ENCODE results near the gene POU4F3.

The POU4F3 gene

DNA sequence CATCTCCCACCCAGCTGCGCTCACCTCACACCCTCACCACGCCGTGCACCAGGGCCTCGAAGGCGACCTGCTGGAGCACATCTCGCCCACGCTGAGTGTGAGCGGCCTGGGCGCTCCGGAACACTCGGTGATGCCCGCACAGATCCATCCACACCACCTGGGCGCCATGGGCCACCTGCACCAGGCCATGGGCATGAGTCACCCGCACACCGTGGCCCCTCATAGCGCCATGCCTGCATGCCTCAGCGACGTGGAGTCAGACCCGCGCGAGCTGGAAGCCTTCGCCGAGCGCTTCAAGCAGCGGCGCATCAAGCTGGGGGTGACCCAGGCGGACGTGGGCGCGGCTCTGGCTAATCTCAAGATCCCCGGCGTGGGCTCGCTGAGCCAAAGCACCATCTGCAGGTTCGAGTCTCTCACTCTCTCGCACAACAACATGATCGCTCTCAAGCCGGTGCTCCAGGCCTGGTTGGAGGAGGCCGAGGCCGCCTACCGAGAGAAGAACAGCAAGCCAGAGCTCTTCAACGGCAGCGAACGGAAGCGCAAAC lies 1.1 kb downstream of the POU4F3 start:
- no peak for DNase-seq (ENCODE audit: low read depth in 1 of 2, low spot score in 1 of 2)
- H3K27ac ChIP-seq (replicated peaks): no peak overlapping the region
- peaks cover 97% of the 10 kb centered on the region for H3K27me3 ChIP-seq (ENCODE audit: insufficient read depth, poor library complexity, severe bottlenecking)
- H3K4me3 ChIP-seq (replicated peaks; ENCODE audit: insufficient read depth, low read length): no peak overlapping the region
- TF ChIP-seq, protein P1, sequence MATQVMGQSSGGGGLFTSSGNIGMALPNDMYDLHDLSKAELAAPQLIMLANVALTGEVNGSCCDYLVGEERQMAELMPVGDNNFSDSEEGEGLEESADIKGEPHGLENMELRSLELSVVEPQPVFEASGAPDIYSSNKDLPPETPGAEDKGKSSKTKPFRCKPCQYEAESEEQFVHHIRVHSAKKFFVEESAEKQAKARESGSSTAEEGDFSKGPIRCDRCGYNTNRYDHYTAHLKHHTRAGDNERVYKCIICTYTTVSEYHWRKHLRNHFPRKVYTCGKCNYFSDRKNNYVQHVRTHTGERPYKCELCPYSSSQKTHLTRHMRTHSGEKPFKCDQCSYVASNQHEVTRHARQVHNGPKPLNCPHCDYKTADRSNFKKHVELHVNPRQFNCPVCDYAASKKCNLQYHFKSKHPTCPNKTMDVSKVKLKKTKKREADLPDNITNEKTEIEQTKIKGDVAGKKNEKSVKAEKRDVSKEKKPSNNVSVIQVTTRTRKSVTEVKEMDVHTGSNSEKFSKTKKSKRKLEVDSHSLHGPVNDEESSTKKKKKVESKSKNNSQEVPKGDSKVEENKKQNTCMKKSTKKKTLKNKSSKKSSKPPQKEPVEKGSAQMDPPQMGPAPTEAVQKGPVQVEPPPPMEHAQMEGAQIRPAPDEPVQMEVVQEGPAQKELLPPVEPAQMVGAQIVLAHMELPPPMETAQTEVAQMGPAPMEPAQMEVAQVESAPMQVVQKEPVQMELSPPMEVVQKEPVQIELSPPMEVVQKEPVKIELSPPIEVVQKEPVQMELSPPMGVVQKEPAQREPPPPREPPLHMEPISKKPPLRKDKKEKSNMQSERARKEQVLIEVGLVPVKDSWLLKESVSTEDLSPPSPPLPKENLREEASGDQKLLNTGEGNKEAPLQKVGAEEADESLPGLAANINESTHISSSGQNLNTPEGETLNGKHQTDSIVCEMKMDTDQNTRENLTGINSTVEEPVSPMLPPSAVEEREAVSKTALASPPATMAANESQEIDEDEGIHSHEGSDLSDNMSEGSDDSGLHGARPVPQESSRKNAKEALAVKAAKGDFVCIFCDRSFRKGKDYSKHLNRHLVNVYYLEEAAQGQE (IDR thresholded peaks at IDR 0.05; ENCODE audit: insufficient replicate concordance, low read depth): no peak
- TF ChIP-seq, protein P2, sequence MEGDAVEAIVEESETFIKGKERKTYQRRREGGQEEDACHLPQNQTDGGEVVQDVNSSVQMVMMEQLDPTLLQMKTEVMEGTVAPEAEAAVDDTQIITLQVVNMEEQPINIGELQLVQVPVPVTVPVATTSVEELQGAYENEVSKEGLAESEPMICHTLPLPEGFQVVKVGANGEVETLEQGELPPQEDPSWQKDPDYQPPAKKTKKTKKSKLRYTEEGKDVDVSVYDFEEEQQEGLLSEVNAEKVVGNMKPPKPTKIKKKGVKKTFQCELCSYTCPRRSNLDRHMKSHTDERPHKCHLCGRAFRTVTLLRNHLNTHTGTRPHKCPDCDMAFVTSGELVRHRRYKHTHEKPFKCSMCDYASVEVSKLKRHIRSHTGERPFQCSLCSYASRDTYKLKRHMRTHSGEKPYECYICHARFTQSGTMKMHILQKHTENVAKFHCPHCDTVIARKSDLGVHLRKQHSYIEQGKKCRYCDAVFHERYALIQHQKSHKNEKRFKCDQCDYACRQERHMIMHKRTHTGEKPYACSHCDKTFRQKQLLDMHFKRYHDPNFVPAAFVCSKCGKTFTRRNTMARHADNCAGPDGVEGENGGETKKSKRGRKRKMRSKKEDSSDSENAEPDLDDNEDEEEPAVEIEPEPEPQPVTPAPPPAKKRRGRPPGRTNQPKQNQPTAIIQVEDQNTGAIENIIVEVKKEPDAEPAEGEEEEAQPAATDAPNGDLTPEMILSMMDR (IDR thresholded peaks at IDR 0.05; ENCODE audit: insufficient read depth, low read length): no peak
- no peak for TF ChIP-seq SPI1 (IDR thresholded peaks at IDR 0.05; ENCODE audit: borderline replicate concordance, low read depth)

DNA sequence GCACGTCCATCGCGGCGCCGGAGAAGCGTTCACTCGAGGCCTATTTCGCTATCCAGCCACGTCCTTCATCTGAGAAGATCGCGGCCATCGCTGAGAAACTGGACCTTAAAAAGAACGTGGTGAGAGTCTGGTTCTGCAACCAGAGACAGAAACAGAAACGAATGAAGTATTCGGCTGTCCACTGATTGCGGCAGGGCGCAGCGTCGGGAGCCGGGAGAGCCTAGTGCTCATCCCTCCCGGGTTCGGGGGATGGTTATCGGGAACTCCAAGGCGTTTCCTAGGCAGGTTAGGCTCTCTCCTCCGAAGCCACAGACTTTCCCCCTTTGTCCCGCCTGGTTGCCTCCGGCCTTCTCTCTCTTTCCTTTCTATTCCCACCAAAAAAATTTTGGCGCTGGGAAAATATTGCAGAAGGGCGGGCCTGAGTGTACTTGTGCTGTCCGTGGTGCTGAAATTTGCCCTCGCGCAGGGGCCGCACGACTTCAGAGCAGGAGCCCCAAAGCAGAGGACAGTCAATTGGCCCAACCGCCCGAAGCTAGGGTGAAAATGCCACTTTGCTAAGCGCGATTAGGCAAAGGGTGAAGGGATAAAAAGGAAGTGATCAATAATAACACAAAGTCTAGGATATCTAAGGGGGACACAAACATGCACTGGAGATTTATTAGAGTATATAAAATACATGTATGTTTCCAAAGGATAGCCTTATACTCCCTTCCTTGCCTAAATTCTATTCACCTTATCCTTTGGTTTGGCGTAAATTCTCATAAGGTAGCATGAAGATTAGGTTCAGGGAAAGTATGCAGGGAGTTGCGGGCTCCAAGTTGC lies 1.8 kb downstream of the POU4F3 start:
- Histone ChIP-seq H3K4me3 (replicated peaks; ENCODE audit: insufficient read depth, low read length) (no peak overlapping the region), H3K27ac (replicated peaks) (no peak overlapping the region), H3K27me3 (ENCODE audit: insufficient read depth, poor library complexity, severe bottlenecking) (peaks cover 98% of the 10 kb centered on the region)
- DNase-seq (ENCODE audit: low read depth in 1 of 2, low spot score in 1 of 2): peak; percentile 24 to 37
- TF ChIP-seq, protein P1 (IDR thresholded peaks at IDR 0.05; ENCODE audit: insufficient replicate concordance, low read depth): peak; percentile 99
- TF ChIP-seq POLR2AphosphoS5 (IDR thresholded peaks at IDR 0.05; ENCODE audit: low read depth) (no peak), SPI1 (IDR thresholded peaks at IDR 0.05; ENCODE audit: borderline replicate concordance, low read depth) (no peak), GABPA (IDR thresholded peaks at IDR 0.05; ENCODE audit: low read depth) (no peak)
- TF ChIP-seq, protein P2 (IDR thresholded peaks at IDR 0.05; ENCODE audit: insufficient read depth, low read length): no peak

DNA sequence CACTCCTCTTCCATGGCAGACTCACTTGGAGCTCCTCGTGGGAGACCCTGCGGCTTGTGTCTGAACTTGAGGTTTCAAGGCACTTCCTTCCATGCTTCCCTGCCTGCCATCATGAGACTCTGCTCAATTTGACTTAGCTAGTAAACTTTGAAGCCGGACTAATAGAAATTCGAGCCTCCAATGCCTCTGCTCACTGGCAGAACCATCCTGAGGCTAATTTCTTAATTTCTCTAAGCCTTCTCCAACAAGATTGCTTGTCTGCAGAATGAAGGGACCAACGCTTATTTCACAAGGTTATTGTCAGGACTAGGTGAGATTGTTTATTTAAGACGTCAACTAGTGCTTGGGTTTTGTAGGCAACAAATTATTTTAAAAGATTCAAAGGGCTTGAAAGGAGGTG lies 3.2 kb downstream of the POU4F3 start:
- H3K27me3 ChIP-seq (ENCODE audit: insufficient read depth, poor library complexity, severe bottlenecking): peaks cover 99% of the 10 kb centered on the region
- no peak for DNase-seq (ENCODE audit: low read depth in 1 of 2, low spot score in 1 of 2)
- H3K4me3 ChIP-seq (replicated peaks; ENCODE audit: insufficient read depth, low read length): no peak overlapping the region
- H3K27ac ChIP-seq (replicated peaks): no peak overlapping the region
- TF ChIP-seq, protein P1 (IDR thresholded peaks at IDR 0.05; ENCODE audit: insufficient replicate concordance, low read depth): no peak
- no peak for TF ChIP-seq POLR2AphosphoS5 (IDR thresholded peaks at IDR 0.05; ENCODE audit: low read depth)
- no peak for TF ChIP-seq SPI1 (IDR thresholded peaks at IDR 0.05; ENCODE audit: borderline replicate concordance, low read depth)
- TF ChIP-seq, protein P2 (IDR thresholded peaks at IDR 0.05; ENCODE audit: insufficient read depth, low read length): no peak
- no peak for TF ChIP-seq GABPA (IDR thresholded peaks at IDR 0.05; ENCODE audit: low read depth)

Measured in HL-60 (cell line).